SJSA1 (cell line): ENCODE data around the gene ATXN7. TPM values are rescaled to one million over a fixed set of nuclear protein-coding genes. Genes with fewer than 3 reads are reported as not detected.
A peak's percentile ranks its signal among the peaks of the same experiment; 100 is the strongest.

Experiments used
- DNase-seq, 2 experiments: peaks; one replicate each; pipeline ENCODE4 v3.0.0-alpha.2; 2015 to 2020; ENCODE audit warnings: low spot score in 2 of 2, low read depth in 1 of 2
- H3K27ac ChIP-seq: fragments of 250-450 bp; sonication (Bioruptor Pico); 2 replicates; pipeline ENCODE4 v1.5.1; 2020; ENCODE audit warnings: mild to moderate bottlenecking, moderate library complexity
- H3K27me3 ChIP-seq: fragments of 250-450 bp; sonication (Bioruptor Pico); replicated peaks from 2 replicates; pipeline ENCODE4 v1.5.1; 2020; ENCODE audit warnings: mild to moderate bottlenecking, moderate library complexity
- H3K36me3 ChIP-seq: fragments of 250-450 bp; sonication (Bioruptor Pico); 2 replicates; pipeline ENCODE4 v1.5.1; 2020; ENCODE audit warnings: mild to moderate bottlenecking
- H3K4me1 ChIP-seq: fragments of 250-450 bp; sonication (Bioruptor Pico); replicated peaks from 2 replicates; pipeline ENCODE4 v1.6.1; 2021; ENCODE audit warnings: mild to moderate bottlenecking
- H3K4me3 ChIP-seq: fragments of 250-450 bp; sonication (Bioruptor Pico); 2 replicates; pipeline ENCODE4 v1.5.1; 2020; ENCODE audit warnings: mild to moderate bottlenecking
- H3K9me3 ChIP-seq: fragments of 250-450 bp; sonication (Bioruptor Pico); replicated peaks from 2 replicates; pipeline ENCODE4 v1.5.1; 2020; ENCODE audit warnings: mild to moderate bottlenecking
- total RNA-seq: library from RNA; depleted of rRNA; stranded (reverse); fragments of >200 nt; shearing (Covaris generic); gene quantifications from 2 replicates; pipeline ENCODE4 v1.2.3, GENCODE V29; 2014; rRNA removed

The ATXN7 gene
- 7.1 and 14.9 TPM in 2 replicates for total RNA-seq

DNA sequence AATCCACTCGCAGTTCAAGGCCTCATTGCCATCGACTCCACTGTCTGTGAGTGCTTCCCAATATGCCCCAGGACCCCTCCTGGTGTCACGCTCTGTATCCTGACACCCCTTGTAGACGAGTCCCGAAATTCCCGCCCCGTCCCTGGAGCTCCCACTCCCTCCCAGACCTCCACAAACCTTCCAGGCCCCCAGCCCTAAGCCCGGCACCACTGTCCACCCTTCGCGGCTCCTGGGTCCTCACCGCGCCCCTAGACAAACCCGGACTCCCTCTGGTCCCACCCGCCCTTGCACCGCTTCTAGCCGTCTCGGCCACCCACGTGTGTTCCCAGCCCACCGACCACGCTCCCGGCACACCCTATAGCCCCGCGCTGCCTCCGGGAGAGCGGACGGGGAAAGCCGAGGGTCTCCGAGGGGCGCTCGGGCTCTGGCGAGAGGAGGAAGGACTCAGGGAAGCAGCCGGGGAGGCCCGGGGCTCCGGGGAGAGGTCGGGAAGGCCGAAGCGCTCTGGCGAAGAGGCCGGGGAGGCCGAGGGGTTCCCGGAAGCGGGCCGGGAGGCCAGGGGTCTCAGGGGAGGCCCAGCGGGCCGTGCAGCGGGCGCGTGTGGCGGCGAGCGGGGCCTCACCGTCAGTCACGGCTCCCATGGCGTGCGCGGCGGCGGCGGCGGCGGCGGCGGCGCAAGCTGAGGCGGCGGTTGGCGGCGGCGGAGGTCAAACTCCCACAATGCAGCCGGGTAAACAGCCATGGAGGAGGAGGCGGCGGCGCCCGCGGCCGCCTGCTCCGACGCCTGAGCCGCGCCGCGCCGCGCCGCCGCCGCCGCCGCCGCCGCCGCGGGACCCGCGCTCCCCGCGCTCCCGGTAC, at the start of gene ATXN7, which contains the start of gene THOC7:
Gene ATXN7 (plus strand): TSS at position 718 of the 858 bp plus-strand sequence. CDS start 48,732 bp downstream, outside the sequence.
Gene THOC7 (minus strand): TSS at position 656 of the 858 bp plus-strand sequence. CDS start 15 bp downstream, at position 641.
- Histone ChIP-seq H3K4me3 (peak within 1 kb of the TSS; percentile 98), H3K27ac (peak within 1 kb of the TSS; percentile 95), H3K4me1 (peaks cover 14% of the 10 kb centered on the region; the same call in 1 of the 2 replicates), H3K9me3 (0 out of 2 replicates have a peak, but pooled peaks cover 3% of the 10 kb centered on the region), H3K36me3 (peaks cover 14% of the 10 kb centered on the region), H3K27me3 (no peaks in the 10 kb centered on the region)
- peak; percentile 56 to 63 for DNase-seq

DNA sequence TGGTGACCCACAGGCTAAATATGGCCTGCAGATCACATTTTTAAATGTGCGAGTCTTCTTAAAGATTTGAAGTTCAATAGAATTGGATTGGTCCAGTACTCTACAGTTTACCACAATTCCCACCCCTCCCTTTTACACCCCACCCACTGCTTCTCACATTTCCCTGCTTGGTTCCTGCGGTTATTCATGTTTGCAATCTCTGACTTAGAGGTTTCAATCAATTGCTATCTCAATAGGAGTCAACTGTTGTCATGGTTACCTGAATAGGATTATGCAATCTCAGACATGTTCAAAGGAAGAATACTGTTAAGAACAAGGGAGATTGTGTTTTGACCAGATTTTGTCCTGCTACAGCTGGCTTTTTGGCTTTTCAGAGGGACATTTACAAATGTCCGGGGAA, 49.4 kb upstream of the ATXN7 start:
- Histone ChIP-seq H3K27ac (no peak overlapping the region), H3K4me3 (no peak overlapping the region), H3K9me3 (no peaks in the 10 kb centered on the region), H3K27me3 (no peaks in the 10 kb centered on the region), H3K36me3 (no peaks in the 10 kb centered on the region), H3K4me1 (peaks cover 4% of the 10 kb centered on the region)
- DNase-seq, result no peak

- H3K27ac ChIP-seq, result no peak overlapping the region
- no peak for DNase-seq
- H3K9me3 ChIP-seq, result no peaks in the 10 kb centered on the region
- no peak overlapping the region for H3K4me3 ChIP-seq
- H3K4me1 ChIP-seq, result no peaks in the 10 kb centered on the region
- H3K27me3 ChIP-seq, result no peaks in the 10 kb centered on the region
- H3K36me3 ChIP-seq, result no peaks in the 10 kb centered on the region
Observed at GRCh38 chr3:63817225-63817624, 46.4 kb upstream of the ATXN7 start.

DNA sequence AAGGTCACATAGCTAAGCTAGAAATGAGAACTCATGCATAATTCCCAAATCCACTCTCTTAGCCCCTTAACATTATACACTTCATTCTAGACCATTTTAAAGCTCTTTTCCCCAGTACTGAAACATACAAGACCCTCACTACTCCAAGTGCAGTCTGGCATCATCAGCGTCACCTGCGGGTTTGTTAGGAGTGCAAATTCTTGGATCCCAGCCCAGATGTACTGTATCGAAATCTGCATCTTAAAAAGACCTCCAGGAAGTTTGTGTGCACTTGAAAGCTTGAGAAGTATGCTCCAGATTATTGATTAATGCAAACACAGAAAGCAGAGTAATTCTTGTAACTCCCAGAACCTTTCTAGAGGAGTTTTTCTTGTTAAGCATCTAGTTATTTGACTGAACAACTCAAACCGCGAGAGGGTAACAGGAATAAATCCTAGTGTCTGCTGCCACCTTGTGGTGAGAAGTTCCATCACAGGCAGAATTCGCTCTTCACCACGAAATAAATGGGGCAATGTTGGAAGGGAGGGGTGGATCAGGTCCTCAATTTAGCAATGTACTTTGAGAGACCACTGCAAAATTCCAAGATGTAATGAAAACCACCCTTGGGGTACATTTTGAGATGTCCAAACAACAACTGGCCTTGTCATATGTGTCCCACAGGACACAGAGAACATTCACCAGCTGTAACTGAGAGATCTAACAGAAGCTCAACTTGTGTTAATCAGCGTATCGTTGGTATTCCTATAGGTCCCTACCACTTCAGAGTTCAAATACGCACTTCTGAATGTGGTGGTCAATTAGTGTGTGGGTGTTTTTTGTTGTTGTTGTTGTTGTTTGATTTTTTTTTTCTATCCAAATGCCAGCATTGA, 45.2 kb upstream of the ATXN7 start:
- H3K4me3 ChIP-seq, result no peak overlapping the region
- DNase-seq, result peak; percentile 48 to 54
- no peaks in the 10 kb centered on the region for H3K9me3 ChIP-seq
- no peaks in the 10 kb centered on the region for H3K27me3 ChIP-seq
- no peak overlapping the region for H3K27ac ChIP-seq
- peaks cover 4% of the 10 kb centered on the region for H3K4me1 ChIP-seq
- no peaks in the 10 kb centered on the region for H3K36me3 ChIP-seq

DNA sequence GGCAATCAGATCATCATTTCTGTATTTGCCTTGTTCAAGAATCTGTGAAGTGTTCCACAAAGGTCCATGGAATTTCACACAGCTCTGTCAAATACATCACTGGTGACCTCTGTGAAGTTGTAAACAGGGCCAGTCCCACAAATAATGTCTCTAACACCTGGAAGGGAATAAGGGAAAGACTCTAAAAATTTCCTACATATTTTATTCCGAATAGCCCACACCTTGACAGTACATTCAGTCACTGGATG, 44.6 kb upstream of the ATXN7 start, which contains the start of gene C3orf49:
Gene C3orf49 (plus strand): TSS at position 149 of the 248 bp plus-strand sequence. CDS start 173 bp downstream, outside the sequence.
- Histone ChIP-seq H3K9me3 (no peaks in the 10 kb centered on the region), H3K4me3 (no peak within 1 kb of the TSS), H3K27ac (no peak within 1 kb of the TSS), H3K27me3 (no peaks in the 10 kb centered on the region), H3K4me1 (peaks cover 8% of the 10 kb centered on the region), H3K36me3 (no peaks in the 10 kb centered on the region)
- no peak for DNase-seq

- DNase-seq, result peak; percentile 75 to 80
- no peaks in the 10 kb centered on the region for H3K9me3 ChIP-seq
- peaks cover 27% of the 10 kb centered on the region for H3K4me1 ChIP-seq
- peak overlapping the region; percentile 44 for H3K27ac ChIP-seq
- H3K36me3 ChIP-seq, result no peaks in the 10 kb centered on the region; the same call in 1 of the 2 replicates
- no peaks in the 10 kb centered on the region for H3K27me3 ChIP-seq
- no peak overlapping the region for H3K4me3 ChIP-seq
Observed at GRCh38 chr3:63824309-63824708, 39.4 kb upstream of the ATXN7 start.

GRCh38 chr3:63830526-63830925, 33.1 kb upstream of the ATXN7 start:
- Histone ChIP-seq H3K4me3 (no peak overlapping the region), H3K27ac (no peak overlapping the region), H3K4me1 (peaks cover 6% of the 10 kb centered on the region), H3K9me3 (no peaks in the 10 kb centered on the region), H3K27me3 (no peaks in the 10 kb centered on the region), H3K36me3 (peaks cover 32% of the 10 kb centered on the region)
- DNase-seq, result no peak

GRCh38 chr3:63832395-63832794, 31.3 kb upstream of the ATXN7 start:
- H3K9me3 ChIP-seq, result no peaks in the 10 kb centered on the region
- H3K27ac ChIP-seq, result no peak overlapping the region
- H3K4me3 ChIP-seq, result no peak overlapping the region
- H3K4me1 ChIP-seq, result no peaks in the 10 kb centered on the region
- no peaks in the 10 kb centered on the region for H3K27me3 ChIP-seq
- H3K36me3 ChIP-seq, result peaks cover 32% of the 10 kb centered on the region
- DNase-seq, result no peak

GRCh38 chr3:63841704-63842103, 22.0 kb upstream of the ATXN7 start:
- peaks cover 8% of the 10 kb centered on the region; the same call in 1 of the 2 replicates for H3K36me3 ChIP-seq
- H3K27ac ChIP-seq, result no peak overlapping the region
- H3K27me3 ChIP-seq, result no peaks in the 10 kb centered on the region
- no peak overlapping the region for H3K4me3 ChIP-seq
- no peaks in the 10 kb centered on the region for H3K9me3 ChIP-seq
- H3K4me1 ChIP-seq, result no peaks in the 10 kb centered on the region
- DNase-seq, result no peak

DNA sequence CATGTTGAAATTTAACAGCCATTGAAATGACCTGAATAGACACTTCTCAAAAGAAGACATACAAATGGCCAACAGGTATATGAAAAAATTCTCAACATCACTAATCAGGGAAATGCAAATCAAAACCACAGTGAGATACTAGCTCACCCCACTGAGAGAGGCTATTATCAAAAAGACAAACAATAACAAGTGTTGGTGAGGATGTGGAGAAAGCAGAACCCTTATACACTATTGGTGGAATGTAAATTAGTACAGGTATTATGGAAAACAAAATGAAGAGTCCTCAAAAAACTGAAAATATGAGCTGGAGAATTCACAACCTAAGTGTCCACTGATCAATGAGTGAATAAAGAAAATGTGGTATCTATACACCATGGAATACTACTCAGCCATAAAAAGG, 21.5 kb upstream of the ATXN7 start:
- Histone ChIP-seq H3K4me3 (no peak overlapping the region), H3K4me1 (no peaks in the 10 kb centered on the region), H3K36me3 (peaks cover 8% of the 10 kb centered on the region; the same call in 1 of the 2 replicates), H3K27ac (no peak overlapping the region), H3K27me3 (no peaks in the 10 kb centered on the region), H3K9me3 (no peaks in the 10 kb centered on the region)
- no peak for DNase-seq

DNA sequence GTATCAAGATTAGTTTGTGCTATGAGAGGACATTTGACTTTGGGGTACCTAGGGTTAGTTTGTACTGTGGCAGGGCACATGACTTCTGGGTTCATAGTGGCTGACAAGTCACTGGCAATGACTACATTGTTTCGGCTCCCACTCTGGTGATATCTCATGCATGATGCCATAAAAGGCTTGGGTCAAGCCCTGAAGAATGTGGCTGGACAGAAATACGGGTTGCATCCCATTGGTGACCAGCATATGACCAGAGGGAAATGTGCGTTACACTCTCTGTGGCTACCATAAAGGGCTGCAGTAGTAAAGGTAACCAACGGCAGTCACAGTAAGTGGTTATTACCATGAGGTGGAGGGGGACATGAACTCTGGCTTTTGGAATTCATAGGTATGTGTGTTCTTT, 18.5 kb upstream of the ATXN7 start:
- no peak for DNase-seq
- H3K4me1 ChIP-seq, result no peaks in the 10 kb centered on the region
- H3K27me3 ChIP-seq, result no peaks in the 10 kb centered on the region
- no peak overlapping the region for H3K4me3 ChIP-seq
- no peaks in the 10 kb centered on the region for H3K9me3 ChIP-seq
- H3K36me3 ChIP-seq, result peaks cover 5% of the 10 kb centered on the region; the same call in 1 of the 2 replicates
- H3K27ac ChIP-seq, result no peak overlapping the region

GRCh38 chr3:63847718-63848450, 15.8 kb upstream of the ATXN7 start:
- Histone ChIP-seq H3K9me3 (no peaks in the 10 kb centered on the region), H3K27me3 (no peaks in the 10 kb centered on the region), H3K4me1 (no peaks in the 10 kb centered on the region), H3K27ac (no peak overlapping the region), H3K36me3 (peaks cover 3% of the 10 kb centered on the region; the same call in 1 of the 2 replicates), H3K4me3 (no peak overlapping the region)
- no peak for DNase-seq

- no peak for DNase-seq
- no peak overlapping the region for H3K27ac ChIP-seq
- no peaks in the 10 kb centered on the region for H3K9me3 ChIP-seq
- H3K4me3 ChIP-seq, result no peak overlapping the region
- peaks cover 3% of the 10 kb centered on the region; the same call in 1 of the 2 replicates for H3K36me3 ChIP-seq
- H3K27me3 ChIP-seq, result no peaks in the 10 kb centered on the region
- H3K4me1 ChIP-seq, result no peaks in the 10 kb centered on the region
Observed at GRCh38 chr3:63849175-63849574, 14.5 kb upstream of the ATXN7 start.
